Lung (tissue), 16 donors: ENCODE data around the gene ENOSF1. TPM values are rescaled to one million over a fixed set of nuclear protein-coding genes. Genes with fewer than 3 reads are reported as not detected.
A peak's percentile ranks its signal among the peaks of the same experiment; 100 is the strongest.
"Not testable (repeated sequence)": the region's sequence is repeated elsewhere in the genome, so short reads cannot be mapped to it uniquely, and the experiment has no call there.

Experiments
- ATAC-seq: fragments of 200-7000 bp; cut with Tn5 transposase; one replicate; pipeline ENCODE4 v1.9.1; 2020; ENCODE audit warnings: moderate number of reproducible peaks; ENCODE audit not compliant: insufficient read depth, low FRiP score
- DNase-seq, 3 donors: peaks; one replicate each; pipeline ENCODE4 v3.0.0-alpha.2; 2013 to 2017
- H3K27ac ChIP-seq, 2 donors: one replicate each; pipeline ENCODE4 v1.5.1; 2013; ENCODE audit warnings: mild to moderate bottlenecking in 2 of 2, moderate library complexity in 2 of 2, control low read depth in 1 of 2, inconsistent platforms in 1 of 2, low read depth in 1 of 2, low read length in 1 of 2
- H3K27me3 ChIP-seq, 3 donors: one replicate each; pipeline ENCODE4 v1.5.1; 2013; ENCODE audit warnings: low read length in 2 of 3; ENCODE audit not compliant: control insufficient read depth in 3 of 3, insufficient read depth in 3 of 3
- H3K36me3 ChIP-seq, 4 donors: one replicate each; pipeline ENCODE4 v1.5.1; 2013; ENCODE audit warnings: low read length in 4 of 4, mild to moderate bottlenecking in 1 of 4, moderate library complexity in 1 of 4; ENCODE audit not compliant: control insufficient read depth in 4 of 4, insufficient read depth in 4 of 4
- H3K4me1 ChIP-seq, 5 donors: one replicate each; pipeline ENCODE4 v1.5.1; 2013; ENCODE audit warnings: low read length in 5 of 5, mild to moderate bottlenecking in 2 of 5, moderate library complexity in 1 of 5; ENCODE audit not compliant: control insufficient read depth in 5 of 5, insufficient read depth in 5 of 5
- H3K4me3 ChIP-seq: one replicate; pipeline ENCODE4 v1.5.1; 2013; ENCODE audit warnings: mild to moderate bottlenecking, control low read depth, moderate library complexity
- H3K9ac ChIP-seq, 2 donors: one replicate each; pipeline ENCODE4 v1.5.1; 2013; ENCODE audit warnings: low read length in 2 of 2, control low read depth in 1 of 2; ENCODE audit not compliant: insufficient read depth in 1 of 2
- H3K9me3 ChIP-seq, 4 donors: one replicate each; pipeline ENCODE4 v1.5.1; 2013; ENCODE audit warnings: low read length in 3 of 4, mild to moderate bottlenecking in 1 of 4, moderate library complexity in 1 of 4; ENCODE audit not compliant: control insufficient read depth in 4 of 4, insufficient read depth in 3 of 4
- WGBS, 2 donors: extraction: QIAGEN DNeasy Blood & Tissue Kit; methylation state at CpG; one replicate each; pipeline ENCODE4 v1.1.7; 2013; 5-methylcytosine and 5-hydroxymethylcytosine counted together
- long read RNA-seq, 5 donors: transcript quantifications; one replicate each; lab custom pipeline, GENCODE V29; 2026
- polyA plus RNA-seq, 2 donors: library from polyadenylated mRNA; stranded (reverse); fragments of 200-250 nt; gene quantifications; one replicate each; pipeline ENCODE4 v1.2.1, GENCODE V29; 2013
- total RNA-seq, 2 donors: library from RNA; depleted of rRNA in 1 of 2; stranded (reverse); fragments of >200 nt in 1 of 2; gene quantifications; one replicate each; pipeline ENCODE4 v1.2.1, GENCODE V29; 2014 to 2021
- TF ChIP-seq, protein P1 (sequence below): IDR thresholded peaks from 2 replicates; pipeline ENCODE4 v1.5.1; 2012; ENCODE audit warnings: mild to moderate bottlenecking; ENCODE audit errors: control extremely low read depth, extremely low read depth
- donor health status: control.
- donor health status: control.
- donor health status: Bipolar disorder and iron deficiency.
- donor health status: healthy.
- donor health status: DM: yes; HTN: yes; CAD: no.

The ENOSF1 gene, protein sequence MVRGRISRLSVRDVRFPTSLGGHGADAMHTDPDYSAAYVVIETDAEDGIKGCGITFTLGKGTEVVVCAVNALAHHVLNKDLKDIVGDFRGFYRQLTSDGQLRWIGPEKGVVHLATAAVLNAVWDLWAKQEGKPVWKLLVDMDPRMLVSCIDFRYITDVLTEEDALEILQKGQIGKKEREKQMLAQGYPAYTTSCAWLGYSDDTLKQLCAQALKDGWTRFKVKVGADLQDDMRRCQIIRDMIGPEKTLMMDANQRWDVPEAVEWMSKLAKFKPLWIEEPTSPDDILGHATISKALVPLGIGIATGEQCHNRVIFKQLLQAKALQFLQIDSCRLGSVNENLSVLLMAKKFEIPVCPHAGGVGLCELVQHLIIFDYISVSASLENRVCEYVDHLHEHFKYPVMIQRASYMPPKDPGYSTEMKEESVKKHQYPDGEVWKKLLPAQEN
- 100 to 1,000 TPM; 109 to 122 TPM for total RNA-seq
- 10 to 100 TPM; 26.9 to 92.5 TPM for polyA plus RNA-seq
- long read RNA-seq, donor 1, partial matches to known transcripts: 0 of 6 reads
- long read RNA-seq, donor 1, other reads (novel, unspliced or antisense): 0 of 6 reads
- long read RNA-seq, donor 2, partial matches to known transcripts: 0 of 5 reads
- long read RNA-seq, donor 2, other reads (novel, unspliced or antisense): 0 of 5 reads
- long read RNA-seq, donor 3, transcript ENOSF1-213 (3 exons, 443 nt): major isoform, 5 of 20 reads
- long read RNA-seq, donor 3, transcript ENOSF1-214 (7 exons, 1,096 nt): major isoform, 5 of 20 reads
- long read RNA-seq, donor 3, partial matches to known transcripts: 6 of 20 reads
- long read RNA-seq, donor 3, other reads (novel, unspliced or antisense): 0 of 20 reads
- long read RNA-seq, donor 4, partial matches to known transcripts: 0 of 2 reads
- long read RNA-seq, donor 4, other reads (novel, unspliced or antisense): 0 of 2 reads
- long read RNA-seq, donor 5, full-length matches to known transcripts: 15 of 29 reads
- long read RNA-seq, donor 5, partial matches to known transcripts: 14 of 29 reads
- long read RNA-seq, donor 5, other reads (novel, unspliced or antisense): 0 of 29 reads

DNA sequence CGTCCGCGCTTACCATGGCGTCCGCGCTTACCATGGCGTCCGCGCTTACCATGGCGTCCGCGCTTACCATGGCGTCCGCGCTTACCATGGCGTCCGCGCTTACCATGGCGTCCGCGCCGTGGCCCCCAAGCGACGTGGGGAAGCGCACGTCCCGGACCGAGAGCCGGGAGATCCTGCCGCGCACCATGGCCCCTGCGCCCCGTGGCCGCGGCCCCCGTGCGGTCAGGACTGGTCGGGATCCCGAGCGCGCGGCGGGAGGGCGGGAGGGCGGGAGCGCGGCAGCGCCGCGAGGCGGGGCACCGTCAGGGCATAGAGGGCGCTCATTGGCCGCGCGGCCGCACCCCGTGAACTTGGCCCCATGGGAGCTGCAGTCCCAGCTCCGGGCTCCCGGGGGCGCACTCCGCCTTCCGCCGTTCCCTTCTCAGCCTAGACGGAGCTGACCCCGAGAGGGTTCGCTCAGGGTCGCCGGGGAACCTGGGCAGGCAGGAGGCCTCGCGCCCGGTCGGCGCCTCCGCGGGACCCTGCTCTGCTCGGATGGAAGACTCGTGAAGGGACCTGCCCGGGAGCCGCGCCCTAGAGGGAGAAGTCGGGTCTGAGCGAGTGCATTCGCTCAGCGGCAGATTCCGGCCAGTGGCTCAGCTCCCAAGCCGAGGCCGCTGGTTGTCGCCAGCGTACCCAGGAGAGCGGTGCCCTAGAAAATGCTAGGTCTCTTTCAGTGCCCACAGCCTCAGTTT, at the start of gene ENOSF1:
Gene ENOSF1 (minus strand): TSS at position 230 of the 734 bp plus-strand sequence. CDS start 43 bp downstream, at position 187.
- H3K4me3 ChIP-seq: peak within 1 kb of the TSS; percentile 79
- ATAC-seq (peak; percentile 97), DNase-seq (peak; percentile 80 to 92 (median 90))
- peak within 1 kb of the TSS; percentile 75 to 89 for H3K9ac ChIP-seq
- H3K9me3 ChIP-seq: no peaks in the 10 kb centered on the region
- no peaks in the 10 kb centered on the region for H3K27me3 ChIP-seq
- peaks cover 0 to 17% (median 5%) of the 10 kb centered on the region in 5 donors for H3K4me1 ChIP-seq
- peak within 1 kb of the TSS; percentile 83 to 97 for H3K27ac ChIP-seq
- WGBS, 2 donors: 8 to 11% methylated on average over 47 to 91 of the region's 91 CpGs
- peaks cover 0 to 2% (median 0%) of the 10 kb centered on the region in 4 donors for H3K36me3 ChIP-seq
- TF ChIP-seq, protein P1, sequence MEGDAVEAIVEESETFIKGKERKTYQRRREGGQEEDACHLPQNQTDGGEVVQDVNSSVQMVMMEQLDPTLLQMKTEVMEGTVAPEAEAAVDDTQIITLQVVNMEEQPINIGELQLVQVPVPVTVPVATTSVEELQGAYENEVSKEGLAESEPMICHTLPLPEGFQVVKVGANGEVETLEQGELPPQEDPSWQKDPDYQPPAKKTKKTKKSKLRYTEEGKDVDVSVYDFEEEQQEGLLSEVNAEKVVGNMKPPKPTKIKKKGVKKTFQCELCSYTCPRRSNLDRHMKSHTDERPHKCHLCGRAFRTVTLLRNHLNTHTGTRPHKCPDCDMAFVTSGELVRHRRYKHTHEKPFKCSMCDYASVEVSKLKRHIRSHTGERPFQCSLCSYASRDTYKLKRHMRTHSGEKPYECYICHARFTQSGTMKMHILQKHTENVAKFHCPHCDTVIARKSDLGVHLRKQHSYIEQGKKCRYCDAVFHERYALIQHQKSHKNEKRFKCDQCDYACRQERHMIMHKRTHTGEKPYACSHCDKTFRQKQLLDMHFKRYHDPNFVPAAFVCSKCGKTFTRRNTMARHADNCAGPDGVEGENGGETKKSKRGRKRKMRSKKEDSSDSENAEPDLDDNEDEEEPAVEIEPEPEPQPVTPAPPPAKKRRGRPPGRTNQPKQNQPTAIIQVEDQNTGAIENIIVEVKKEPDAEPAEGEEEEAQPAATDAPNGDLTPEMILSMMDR: peak; percentile 31

DNA sequence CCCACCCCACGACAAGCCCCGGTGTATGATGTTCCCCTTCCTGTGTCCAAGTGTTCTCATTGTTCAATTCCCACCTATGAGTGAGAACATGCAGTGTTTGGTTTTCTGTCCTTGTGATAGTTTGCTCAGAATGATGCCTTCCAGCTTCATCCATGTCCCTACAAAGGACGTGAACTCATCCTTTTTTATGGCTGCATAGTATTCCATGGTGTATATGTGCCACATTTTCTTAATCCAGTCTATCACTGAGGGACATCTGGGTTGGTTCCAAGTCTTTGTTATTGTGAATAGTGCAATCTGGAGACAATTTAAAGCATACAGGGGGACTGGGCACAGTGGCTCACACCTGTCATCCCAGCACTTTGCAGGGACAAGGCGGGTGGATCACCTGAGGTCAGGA, 47.4 kb upstream of the ENOSF1 start:
- not testable (repeated sequence) for DNase-seq, H3K36me3 ChIP-seq, ATAC-seq, H3K4me1 ChIP-seq, H3K4me3 ChIP-seq, H3K27me3 ChIP-seq, H3K9me3 ChIP-seq, H3K9ac ChIP-seq, H3K27ac ChIP-seq
- 96% methylated on average over 2 of the region's 4 CpGs for WGBS, 2 donors

DNA sequence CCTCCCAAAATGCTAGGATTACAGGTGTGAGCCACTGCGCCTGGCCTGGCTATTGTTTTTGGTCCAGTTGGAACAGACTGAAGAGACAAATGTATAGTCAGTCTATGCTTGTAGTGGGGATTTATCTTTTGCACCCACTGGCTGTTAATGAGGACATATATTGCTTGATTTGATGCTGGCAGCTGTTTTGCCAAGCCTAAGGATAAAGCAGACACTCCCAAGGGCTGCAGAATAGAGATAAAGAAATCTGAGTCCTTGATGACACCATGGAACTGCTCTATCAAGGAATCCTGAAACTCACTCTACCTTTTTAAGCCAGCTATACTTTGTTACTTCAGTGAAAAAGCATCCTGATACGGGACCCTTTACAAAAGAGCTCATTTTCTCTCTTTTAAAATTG, 43.1 kb upstream of the ENOSF1 start:
- no peaks in the 10 kb centered on the region for H3K9me3 ChIP-seq
- no peaks in the 10 kb centered on the region for H3K4me1 ChIP-seq
- no peak overlapping the region for H3K9ac ChIP-seq
- 73 to 76% methylated on average over 2 of the region's 2 CpGs for whole genome bisulfite sequencing, 2 donors
- ATAC-seq (no peak), DNase-seq (no peak)
- H3K27me3 ChIP-seq: no peaks in the 10 kb centered on the region
- H3K4me3 ChIP-seq: no peak overlapping the region
- peaks cover 0 to 5% (median 2%) of the 10 kb centered on the region in 4 donors for H3K36me3 ChIP-seq
- no peak overlapping the region for H3K27ac ChIP-seq
- TF ChIP-seq, protein P1: no peak
